Spinal cord (tissue), 10 donors: ENCODE data around the gene ZC3H7A. TPM values are rescaled to one million over a fixed set of nuclear protein-coding genes. Genes with fewer than 3 reads are reported as not detected.

ENCODE experiments used
- DNase-seq, 6 donors: peaks; one replicate each; pipeline versions ENCODE4 v3.0.0 to v3.0.0-alpha.2; 2013 to 2015; ENCODE audit warnings: low spot score in 6 of 6, low read depth in 4 of 6
- H3K27ac ChIP-seq: one replicate; pipeline ENCODE4 v1.5.1; 2013; ENCODE audit warnings: low read depth, low read length, control low read depth
- H3K27me3 ChIP-seq: one replicate; pipeline ENCODE4 v1.6.1; 2013; ENCODE audit warnings: low read length; ENCODE audit not compliant: control insufficient read depth, insufficient read depth
- H3K36me3 ChIP-seq: one replicate; pipeline ENCODE4 v1.6.1; 2013; ENCODE audit warnings: low read length; ENCODE audit not compliant: control insufficient read depth, insufficient read depth
- H3K4me1 ChIP-seq: one replicate; pipeline ENCODE4 v1.6.1; 2013; ENCODE audit warnings: low read length; ENCODE audit not compliant: control insufficient read depth, insufficient read depth
- H3K4me3 ChIP-seq: one replicate; pipeline ENCODE4 v1.5.1; 2013; ENCODE audit warnings: low read depth, low read length, control low read depth
- H3K9me3 ChIP-seq: one replicate; pipeline ENCODE4 v1.6.1; 2013; ENCODE audit warnings: low read length; ENCODE audit not compliant: control insufficient read depth, insufficient read depth
- WGBS: methylation state at CpG from one replicate; pipeline ENCODE4 v1.1.5; 2013; ENCODE audit warnings: missing lambda C conversion rate; ENCODE audit not compliant: insufficient coverage; 5-methylcytosine and 5-hydroxymethylcytosine counted together
- polyA plus RNA-seq, 2 donors: library from polyadenylated mRNA; unstranded; fragments of 120-200 nt; gene quantifications; one replicate each; pipeline ENCODE4 v1.2.1, GENCODE V29; 2013; ENCODE audit not compliant: insufficient read length in 2 of 2
- total RNA-seq, 2 donors: library from RNA; depleted of rRNA in 1 of 2; stranded (reverse); fragments of 120-200 nt in 1 of 2; fragments of >200 nt in 1 of 2; gene quantifications; one replicate each; pipeline versions ENCODE4 v1.2.3 to v1.2.4, GENCODE V29; 2013 to 2014
- donor health status: healthy.

ZC3H7A gene
- total and polyA plus RNA-seq, 4 donors: 65.3 to 73.9 (median 66.7) TPM

GRCh38 chr16:11756248-11756647, 40.8 kb downstream of the ZC3H7A start:
- 100% methylated on average over 1 of the region's 3 CpGs for WGBS
- no peak overlapping the region for H3K4me3 ChIP-seq
- no peaks in the 10 kb centered on the region for H3K9me3 ChIP-seq
- H3K27me3 ChIP-seq: no peaks in the 10 kb centered on the region
- no peaks in the 10 kb centered on the region for H3K4me1 ChIP-seq
- DNase-seq: no peak
- H3K36me3 ChIP-seq: peaks cover 57% of the 10 kb centered on the region
- no peak overlapping the region for H3K27ac ChIP-seq

GRCh38 chr16:11755022-11755760, 41.9 kb downstream of the ZC3H7A start:
- H3K36me3 ChIP-seq: peaks cover 57% of the 10 kb centered on the region
- no peak for DNase-seq
- H3K4me3 ChIP-seq: no peak overlapping the region
- H3K27me3 ChIP-seq: no peaks in the 10 kb centered on the region
- H3K4me1 ChIP-seq: no peaks in the 10 kb centered on the region
- no peaks in the 10 kb centered on the region for H3K9me3 ChIP-seq
- H3K27ac ChIP-seq: no peak overlapping the region
- WGBS: 97% methylated on average over 8 of the region's 13 CpGs

- Histone ChIP-seq H3K4me3 (no peak overlapping the region), H3K9me3 (no peaks in the 10 kb centered on the region), H3K27ac (no peak overlapping the region), H3K4me1 (no peaks in the 10 kb centered on the region), H3K36me3 (peaks cover 66% of the 10 kb centered on the region), H3K27me3 (no peaks in the 10 kb centered on the region)
- 89% methylated on average over 3 of the region's 3 CpGs for WGBS
- DNase-seq: no peak
Observed at GRCh38 chr16:11752856-11753255, 44.2 kb downstream of the ZC3H7A start.

- H3K4me3 ChIP-seq: no peak overlapping the region
- WGBS: 93% methylated on average over 5 of the region's 7 CpGs
- no peaks in the 10 kb centered on the region for H3K27me3 ChIP-seq
- H3K4me1 ChIP-seq: no peaks in the 10 kb centered on the region
- H3K9me3 ChIP-seq: no peaks in the 10 kb centered on the region
- H3K27ac ChIP-seq: no peak overlapping the region
- no peak for DNase-seq
- H3K36me3 ChIP-seq: peaks cover 46% of the 10 kb centered on the region
Observed at GRCh38 chr16:11750056-11750455, 47.0 kb downstream of the ZC3H7A start.

- 100% methylated on average over 7 of the region's 13 CpGs for WGBS
- DNase-seq: no peak
- Histone ChIP-seq H3K4me3 (no peak overlapping the region), H3K9me3 (no peaks in the 10 kb centered on the region), H3K27ac (no peak overlapping the region), H3K27me3 (no peaks in the 10 kb centered on the region), H3K4me1 (no peaks in the 10 kb centered on the region), H3K36me3 (peaks cover 33% of the 10 kb centered on the region)
Observed at GRCh38 chr16:11748404-11749254, 48.4 kb downstream of the ZC3H7A start.

- no peak for DNase-seq
- Histone ChIP-seq H3K27ac (no peak overlapping the region), H3K4me3 (no peak overlapping the region), H3K27me3 (no peaks in the 10 kb centered on the region), H3K9me3 (no peaks in the 10 kb centered on the region), H3K36me3 (peaks cover 27% of the 10 kb centered on the region), H3K4me1 (peaks cover 6% of the 10 kb centered on the region)
- WGBS: 93% methylated on average over 3 of the region's 7 CpGs
Observed at GRCh38 chr16:11747949-11748403, 49.1 kb downstream of the ZC3H7A start.

- no peaks in the 10 kb centered on the region for H3K27me3 ChIP-seq
- no peaks in the 10 kb centered on the region for H3K9me3 ChIP-seq
- no peak overlapping the region for H3K27ac ChIP-seq
- H3K4me3 ChIP-seq: no peak overlapping the region
- no CpG with 5 or more reads among the region's 5 CpGs for WGBS
- DNase-seq: no peak
- peaks cover 19% of the 10 kb centered on the region for H3K4me1 ChIP-seq
- peaks cover 5% of the 10 kb centered on the region for H3K36me3 ChIP-seq
Observed at GRCh38 chr16:11744075-11744470, 53.0 kb downstream of the ZC3H7A start.

- H3K36me3 ChIP-seq: no peaks in the 10 kb centered on the region
- H3K27ac ChIP-seq: peak overlapping the region; percentile 94
- peak overlapping the region; percentile 53 for H3K4me3 ChIP-seq
- H3K4me1 ChIP-seq: peaks cover 19% of the 10 kb centered on the region
- 69% methylated on average over 3 of the region's 21 CpGs for WGBS
- peak in 2 of 6 donors; percentile 18 to 30 for DNase-seq
- H3K9me3 ChIP-seq: no peaks in the 10 kb centered on the region
- no peaks in the 10 kb centered on the region for H3K27me3 ChIP-seq
Observed at GRCh38 chr16:11743308-11744074, 53.6 kb downstream of the ZC3H7A start.

GRCh38 chr16:11742536-11743307, 54.3 kb downstream of the ZC3H7A start, which contains the start of gene TXNDC11:
TXNDC11 (minus strand) TSS chr16:11742857; CDS start chr16:11742730, 127 bp downstream.
- Histone ChIP-seq H3K9me3 (no peaks in the 10 kb centered on the region), H3K4me3 (peak within 1 kb of the TSS; percentile 53), H3K27ac (peak within 1 kb of the TSS; percentile 94), H3K27me3 (no peaks in the 10 kb centered on the region), H3K36me3 (no peaks in the 10 kb centered on the region), H3K4me1 (peaks cover 19% of the 10 kb centered on the region)
- DNase-seq: peak; percentile 83 to 99 (median 93)
- WGBS: under 1% methylated on average over 92 of the region's 96 CpGs
